ENCODE measurements around the gene ARHGAP24.

DNA sequence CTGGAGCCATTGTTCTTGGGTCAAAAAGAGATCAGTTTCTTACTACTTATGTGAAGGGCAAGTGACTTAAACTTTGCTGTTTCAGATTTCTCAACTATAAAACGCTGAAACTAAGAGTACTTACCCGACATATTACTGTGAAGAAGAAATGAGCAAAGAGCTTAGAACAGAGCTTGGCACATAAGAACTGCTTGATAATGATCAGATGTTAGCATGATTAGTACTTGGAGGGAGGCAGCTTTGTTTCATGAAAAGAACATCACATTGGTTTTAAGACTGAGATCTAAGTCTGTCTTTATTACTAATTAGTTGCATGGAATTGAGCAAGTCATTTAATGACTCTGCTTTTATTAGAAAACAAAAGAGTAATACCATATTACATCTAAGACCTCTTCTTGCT is 169.1 kb downstream of the ARHGAP24 start:
- TF ChIP-seq, protein P1, sequence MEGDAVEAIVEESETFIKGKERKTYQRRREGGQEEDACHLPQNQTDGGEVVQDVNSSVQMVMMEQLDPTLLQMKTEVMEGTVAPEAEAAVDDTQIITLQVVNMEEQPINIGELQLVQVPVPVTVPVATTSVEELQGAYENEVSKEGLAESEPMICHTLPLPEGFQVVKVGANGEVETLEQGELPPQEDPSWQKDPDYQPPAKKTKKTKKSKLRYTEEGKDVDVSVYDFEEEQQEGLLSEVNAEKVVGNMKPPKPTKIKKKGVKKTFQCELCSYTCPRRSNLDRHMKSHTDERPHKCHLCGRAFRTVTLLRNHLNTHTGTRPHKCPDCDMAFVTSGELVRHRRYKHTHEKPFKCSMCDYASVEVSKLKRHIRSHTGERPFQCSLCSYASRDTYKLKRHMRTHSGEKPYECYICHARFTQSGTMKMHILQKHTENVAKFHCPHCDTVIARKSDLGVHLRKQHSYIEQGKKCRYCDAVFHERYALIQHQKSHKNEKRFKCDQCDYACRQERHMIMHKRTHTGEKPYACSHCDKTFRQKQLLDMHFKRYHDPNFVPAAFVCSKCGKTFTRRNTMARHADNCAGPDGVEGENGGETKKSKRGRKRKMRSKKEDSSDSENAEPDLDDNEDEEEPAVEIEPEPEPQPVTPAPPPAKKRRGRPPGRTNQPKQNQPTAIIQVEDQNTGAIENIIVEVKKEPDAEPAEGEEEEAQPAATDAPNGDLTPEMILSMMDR (IDR thresholded peaks at IDR 0.05; ENCODE audit: poor library complexity) = no peak
- TF ChIP-seq EZH2phosphoT487 (IDR thresholded peaks at IDR 0.05; ENCODE audit: low read depth, severe bottlenecking, unreplicated experiment) = no peak
